Measurements from ENCODE around the gene GTPBP1. TPM values are rescaled to one million over a fixed set of nuclear protein-coding genes. Genes with fewer than 3 reads are reported as not detected.
A peak's percentile ranks its signal among the peaks of the same experiment; 100 is the strongest.

GTPBP1 gene
- total and polyA plus RNA-seq, 8 donors: 9.2 to 199 (median 28.5) TPM

DNA sequence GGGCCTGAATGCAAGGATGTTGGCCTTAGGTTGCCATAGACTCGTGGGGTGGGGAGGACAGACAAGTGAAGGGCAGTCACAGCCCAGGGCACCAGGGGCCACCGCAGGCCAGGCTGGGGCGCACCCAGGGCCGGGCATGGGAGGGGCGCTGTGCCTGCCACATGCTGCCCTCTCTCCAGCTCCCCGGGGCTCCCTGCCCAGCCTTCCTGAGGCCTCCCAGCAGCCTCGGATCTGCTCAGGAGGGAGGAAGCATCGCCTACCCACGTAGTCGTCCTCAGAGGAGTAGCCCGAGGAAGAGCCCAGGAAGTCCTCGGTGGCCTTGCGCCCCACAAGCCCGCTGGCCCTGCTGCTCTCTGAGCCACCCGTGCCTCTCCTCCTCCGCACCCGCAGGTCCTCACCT lies 44.9 kb downstream of the GTPBP1 start:
- 81 to 89% (median 87%) methylated on average over 2 to 17 of the region's 17 CpGs for WGBS, 5 donors
- Histone ChIP-seq H3K9me3 (no peaks in the 10 kb centered on the region), H3K36me3 (peaks cover 69 to 73% (median 73%) of the 10 kb centered on the region in 4 donors), H3K4me1 (peaks cover 24 to 52% (median 48%) of the 10 kb centered on the region in 4 donors), H3K4me3 (no peak overlapping the region), H3K27me3 (no peaks in the 10 kb centered on the region), H3K27ac (peak overlapping the region in 2 of 5 donors; percentile 94 to 98)
- TF ChIP-seq POLR2AphosphoS5 (IDR thresholded peaks at IDR 0.05) (no peak), CTCF (IDR thresholded peaks at IDR 0.05) (no peak), POLR2A (IDR thresholded peaks at IDR 0.05) (no peak), EP300 (IDR thresholded peaks at IDR 0.05) (no peak)
- intact Hi-C loops (cut with DNase I; ENCODE audit: low total_unique reads): no loop called here
- no peak for DNase-seq

DNA sequence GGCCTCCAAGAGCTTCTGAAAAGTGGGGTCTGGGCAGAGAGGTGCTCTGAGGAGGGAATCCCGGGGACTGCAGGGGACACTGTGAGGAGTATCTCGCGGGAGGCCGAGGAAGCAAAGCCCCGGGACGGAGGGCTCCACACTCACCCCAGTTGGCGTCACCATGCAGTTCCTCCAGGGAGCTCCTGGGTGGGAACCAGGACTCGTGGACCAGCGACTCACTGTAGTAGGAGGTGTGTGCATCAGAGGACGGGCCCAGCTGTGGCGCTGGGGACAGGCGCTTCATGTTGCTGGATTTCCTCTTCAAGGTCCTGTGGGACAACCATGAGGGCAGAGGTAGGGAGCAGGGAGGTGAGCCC lies 45.3 kb downstream of the GTPBP1 start:
- Histone ChIP-seq H3K9me3 (no peaks in the 10 kb centered on the region), H3K36me3 (peaks cover 65 to 69% (median 69%) of the 10 kb centered on the region in 4 donors), H3K27ac (peak overlapping the region in 4 of 5 donors; percentile 50 to 98 (median 95)), H3K4me3 (peak overlapping the region in 2 of 4 donors; percentile 16 to 22), H3K4me1 (peaks cover 24 to 54% (median 48%) of the 10 kb centered on the region in 4 donors), H3K27me3 (no peaks in the 10 kb centered on the region)
- TF ChIP-seq EP300 (IDR thresholded peaks at IDR 0.05): no peak
- no peak for TF ChIP-seq CTCF (IDR thresholded peaks at IDR 0.05)
- no peak for TF ChIP-seq POLR2A (IDR thresholded peaks at IDR 0.05)
- no peak for TF ChIP-seq POLR2AphosphoS5 (IDR thresholded peaks at IDR 0.05)
- intact Hi-C loops (cut with DNase I; ENCODE audit: low total_unique reads): no loop called here
- 72 to 94% (median 83%) methylated on average over 5 to 12 of the region's 12 CpGs for WGBS, 5 donors
- no peak for DNase-seq

DNA sequence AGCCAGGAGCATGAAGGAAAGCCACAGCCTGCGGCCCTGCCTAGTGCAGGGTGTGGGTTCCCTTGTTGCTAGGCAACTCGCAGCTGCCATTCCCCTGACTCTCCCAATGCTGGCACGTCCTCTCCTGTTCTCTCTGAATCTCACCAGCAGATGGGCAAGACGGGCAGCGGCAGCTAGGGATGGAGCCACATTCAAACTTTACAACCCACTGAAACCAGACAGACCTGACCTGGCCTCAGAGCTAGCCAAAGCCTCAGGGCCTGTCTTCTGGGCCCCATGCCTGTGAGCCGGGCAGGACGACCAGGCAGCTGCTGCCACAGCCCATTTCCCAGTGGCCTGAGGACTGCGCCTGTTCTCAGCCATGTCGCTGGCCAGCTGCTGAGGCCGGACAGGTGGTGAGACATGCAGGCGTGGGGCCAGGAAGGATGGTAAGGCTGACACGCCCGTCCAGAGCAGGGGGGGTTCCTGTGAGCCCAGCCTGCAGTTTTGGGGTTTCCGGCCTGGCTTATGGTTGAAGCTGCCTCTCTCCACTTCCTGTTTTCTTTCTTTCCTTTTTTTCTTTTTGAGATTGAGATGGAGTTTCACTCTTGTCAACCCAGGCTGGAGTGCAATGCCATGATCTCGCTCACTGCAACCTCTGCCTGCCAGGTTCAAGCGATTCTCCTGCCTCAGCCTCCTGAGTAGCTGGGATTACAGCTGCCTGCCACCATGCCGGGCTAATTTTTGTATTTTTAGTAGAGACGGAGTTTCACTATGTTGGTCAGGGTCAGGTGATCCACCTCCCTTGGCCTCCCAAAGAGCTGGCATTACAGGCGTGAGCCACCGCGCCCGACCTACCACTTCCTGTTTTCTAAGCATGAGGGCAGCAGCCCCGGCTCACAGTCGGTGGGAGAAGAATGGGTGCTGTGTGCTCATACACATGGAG lies 45.9 kb downstream of the GTPBP1 start:
- Histone ChIP-seq H3K9me3 (no peaks in the 10 kb centered on the region), H3K27ac (peak overlapping the region; percentile 0 to 98 (median 94)), H3K4me3 (peak overlapping the region in 2 of 4 donors; percentile 16 to 28), H3K36me3 (peaks cover 58 to 63% (median 63%) of the 10 kb centered on the region in 4 donors), H3K27me3 (no peaks in the 10 kb centered on the region), H3K4me1 (peaks cover 30 to 61% (median 54%) of the 10 kb centered on the region in 4 donors)
- peak; percentile 63 to 67 for DNase-seq
- intact Hi-C loops (cut with DNase I; ENCODE audit: low total_unique reads): no loop called here
- TF ChIP-seq POLR2A (IDR thresholded peaks at IDR 0.05): no peak
- TF ChIP-seq EP300 (IDR thresholded peaks at IDR 0.05): no peak
- TF ChIP-seq POLR2AphosphoS5 (IDR thresholded peaks at IDR 0.05): no peak
- TF ChIP-seq CTCF (IDR thresholded peaks at IDR 0.05): no peak
- WGBS, 5 donors: 65 to 79% (median 74%) methylated on average over 24 of the region's 24 CpGs

DNA sequence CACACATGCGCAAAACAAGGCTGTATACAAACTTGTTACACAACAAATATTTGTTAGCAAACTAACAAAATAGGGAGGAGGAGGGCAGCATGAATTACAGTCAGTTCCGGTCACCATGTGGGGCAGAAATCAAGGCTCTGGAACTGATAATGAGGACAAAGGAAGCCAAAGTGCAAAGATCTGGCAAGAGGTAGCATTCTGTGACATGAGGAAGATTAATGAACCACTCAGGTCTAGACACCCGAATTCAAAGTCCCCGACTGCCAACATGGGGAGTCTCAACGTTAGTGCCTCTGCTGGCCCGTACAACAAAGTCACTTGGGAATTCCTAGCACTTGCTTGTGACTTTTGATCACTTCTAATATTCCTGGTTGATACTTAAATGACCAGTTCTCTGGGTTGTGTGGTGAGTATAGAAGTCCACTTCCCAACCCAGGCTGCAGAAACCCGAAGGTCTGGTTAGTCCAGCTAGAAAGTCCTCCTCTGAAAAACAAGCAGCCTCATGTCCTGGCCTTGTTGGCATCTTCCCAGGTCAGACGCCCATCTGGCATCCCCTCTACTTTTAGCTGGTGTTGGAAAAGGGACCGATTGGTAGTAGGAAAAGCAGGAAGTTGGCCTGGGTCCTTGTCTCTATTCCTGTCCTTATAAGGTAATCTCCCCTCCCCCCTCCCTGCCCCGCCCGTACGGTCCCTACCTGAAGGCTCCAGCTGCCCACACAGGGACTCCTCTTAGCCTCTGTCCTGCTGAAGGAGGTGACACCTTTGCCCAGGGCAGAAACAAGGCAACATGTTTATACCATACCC lies 48.4 kb downstream of the GTPBP1 start:
- peaks cover 38 to 77% (median 66%) of the 10 kb centered on the region in 4 donors for H3K4me1 ChIP-seq
- DNase-seq: peak; percentile 83 to 92
- 6 to 9% (median 8%) methylated on average over 12 of the region's 12 CpGs for WGBS, 5 donors
- peaks cover 36 to 38% (median 38%) of the 10 kb centered on the region in 4 donors for H3K36me3 ChIP-seq
- no peaks in the 10 kb centered on the region for H3K27me3 ChIP-seq
- TF ChIP-seq POLR2AphosphoS5 (IDR thresholded peaks at IDR 0.05): peak; percentile 5 to 63 (median 36)
- no peak for TF ChIP-seq CTCF (IDR thresholded peaks at IDR 0.05)
- TF ChIP-seq POLR2A (IDR thresholded peaks at IDR 0.05): peak in 1 of 4 donors; percentile 23
- no peak for TF ChIP-seq EP300 (IDR thresholded peaks at IDR 0.05)
- H3K9me3 ChIP-seq: no peaks in the 10 kb centered on the region
- H3K4me3 ChIP-seq: peak overlapping the region; percentile 48 to 78 (median 68)
- peak overlapping the region; percentile 94 to 99 (median 96) for H3K27ac ChIP-seq
- intact Hi-C loops (cut with DNase I; ENCODE audit: low total_unique reads): no loop called here
